ENCODE data around the gene RPS19BP1.

- no peak for TF ChIP-seq TAF1 (IDR thresholded peaks at IDR 0.05; ENCODE audit: low read depth, low read length)
- TF ChIP-seq POLR2A (IDR thresholded peaks at IDR 0.05; ENCODE audit: low read depth, low read length): no peak
These were observed 26.4 kb upstream of the RPS19BP1 start for GRCh38 chr22:39558950-39559349.

Data from GM12891 (cell line).